ENCODE measurements around the gene TRIO.

DNA sequence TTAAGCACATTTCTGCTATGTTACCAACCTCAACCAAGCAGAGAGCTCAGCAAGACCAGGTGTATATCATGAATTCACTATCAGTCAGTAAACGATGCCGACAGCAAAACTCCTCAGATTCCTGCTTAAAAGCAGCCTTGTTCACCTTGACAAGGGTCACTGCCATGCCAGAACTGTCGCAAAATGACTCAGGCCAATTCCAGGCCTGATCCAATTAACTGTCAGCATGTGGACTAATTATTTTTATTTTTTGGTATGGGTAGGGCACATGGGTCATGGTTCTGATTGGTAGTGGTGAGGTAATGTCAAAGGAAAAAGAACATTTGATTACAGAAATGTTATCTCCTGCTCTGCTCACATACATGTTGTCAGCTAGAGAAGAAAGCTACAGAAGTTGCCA, 224.2 kb downstream of the TRIO start:
- TF ChIP-seq, protein P1, sequence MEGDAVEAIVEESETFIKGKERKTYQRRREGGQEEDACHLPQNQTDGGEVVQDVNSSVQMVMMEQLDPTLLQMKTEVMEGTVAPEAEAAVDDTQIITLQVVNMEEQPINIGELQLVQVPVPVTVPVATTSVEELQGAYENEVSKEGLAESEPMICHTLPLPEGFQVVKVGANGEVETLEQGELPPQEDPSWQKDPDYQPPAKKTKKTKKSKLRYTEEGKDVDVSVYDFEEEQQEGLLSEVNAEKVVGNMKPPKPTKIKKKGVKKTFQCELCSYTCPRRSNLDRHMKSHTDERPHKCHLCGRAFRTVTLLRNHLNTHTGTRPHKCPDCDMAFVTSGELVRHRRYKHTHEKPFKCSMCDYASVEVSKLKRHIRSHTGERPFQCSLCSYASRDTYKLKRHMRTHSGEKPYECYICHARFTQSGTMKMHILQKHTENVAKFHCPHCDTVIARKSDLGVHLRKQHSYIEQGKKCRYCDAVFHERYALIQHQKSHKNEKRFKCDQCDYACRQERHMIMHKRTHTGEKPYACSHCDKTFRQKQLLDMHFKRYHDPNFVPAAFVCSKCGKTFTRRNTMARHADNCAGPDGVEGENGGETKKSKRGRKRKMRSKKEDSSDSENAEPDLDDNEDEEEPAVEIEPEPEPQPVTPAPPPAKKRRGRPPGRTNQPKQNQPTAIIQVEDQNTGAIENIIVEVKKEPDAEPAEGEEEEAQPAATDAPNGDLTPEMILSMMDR (IDR thresholded peaks at IDR 0.05; ENCODE audit: poor library complexity), result no peak
- no peak for TF ChIP-seq EZH2 (IDR thresholded peaks at IDR 0.05; ENCODE audit: borderline replicate concordance)
- no peak for TF ChIP-seq EZH2phosphoT487 (IDR thresholded peaks at IDR 0.05; ENCODE audit: low read depth, severe bottlenecking, unreplicated experiment)
